ENCODE results near the gene TCF7L2.

Gene TCF7L2

DNA sequence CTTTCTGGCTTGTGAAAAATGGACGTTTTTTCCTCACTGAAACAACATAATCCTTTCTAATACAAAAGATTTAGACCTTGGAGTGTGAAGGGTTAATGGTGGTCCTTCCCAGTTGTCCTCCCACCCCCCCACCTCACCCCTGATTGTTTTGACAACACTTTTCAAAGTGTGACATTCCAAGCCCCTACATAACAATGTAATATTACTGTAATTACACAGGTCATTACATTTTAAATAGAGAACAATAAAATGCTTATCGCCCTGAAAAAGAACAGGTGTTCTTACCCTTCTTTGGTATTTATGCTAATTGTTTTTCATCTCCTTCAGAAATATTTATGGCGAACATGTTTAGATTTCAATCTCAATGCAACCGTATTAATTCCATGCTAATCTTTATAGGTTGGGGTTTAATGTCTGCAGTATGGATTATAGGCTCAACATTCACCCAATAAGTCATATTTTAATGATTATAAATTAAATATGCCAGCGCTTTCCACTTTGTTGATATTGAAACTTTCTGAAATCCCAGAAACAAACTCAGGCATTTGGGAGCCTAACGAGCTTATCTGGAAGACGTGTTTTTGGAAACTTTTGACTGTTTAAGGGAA lies 5.0 kb downstream of the TCF7L2 start:
- H3K9me3 ChIP-seq (ENCODE audit: control insufficient read depth in 2 of 2, low read length in 2 of 2): no peaks in the 10 kb centered on the region
- peaks cover 26 to 45% of the 10 kb centered on the region in 2 donors for H3K4me1 ChIP-seq (ENCODE audit: control insufficient read depth in 2 of 2, insufficient read depth in 2 of 2, low read length in 2 of 2)
- no peaks in the 10 kb centered on the region for H3K36me3 ChIP-seq (ENCODE audit: control insufficient read depth in 2 of 2, insufficient read depth in 2 of 2, low read length in 2 of 2)
- H3K9ac ChIP-seq (ENCODE audit: low read depth in 1 of 2, low read length in 2 of 2): peak overlapping the region; percentile 52 to 97
- peak overlapping the region; percentile 66 to 73 for H3K27ac ChIP-seq (ENCODE audit: low read depth in 2 of 2, low read length in 2 of 2)
- H3K27me3 ChIP-seq (ENCODE audit: control insufficient read depth in 2 of 2, insufficient read depth in 2 of 2, low read length in 2 of 2): no peaks in the 10 kb centered on the region
- peak overlapping the region; percentile 57 to 90 for H3K4me3 ChIP-seq (ENCODE audit: low read length in 2 of 2)

DNA sequence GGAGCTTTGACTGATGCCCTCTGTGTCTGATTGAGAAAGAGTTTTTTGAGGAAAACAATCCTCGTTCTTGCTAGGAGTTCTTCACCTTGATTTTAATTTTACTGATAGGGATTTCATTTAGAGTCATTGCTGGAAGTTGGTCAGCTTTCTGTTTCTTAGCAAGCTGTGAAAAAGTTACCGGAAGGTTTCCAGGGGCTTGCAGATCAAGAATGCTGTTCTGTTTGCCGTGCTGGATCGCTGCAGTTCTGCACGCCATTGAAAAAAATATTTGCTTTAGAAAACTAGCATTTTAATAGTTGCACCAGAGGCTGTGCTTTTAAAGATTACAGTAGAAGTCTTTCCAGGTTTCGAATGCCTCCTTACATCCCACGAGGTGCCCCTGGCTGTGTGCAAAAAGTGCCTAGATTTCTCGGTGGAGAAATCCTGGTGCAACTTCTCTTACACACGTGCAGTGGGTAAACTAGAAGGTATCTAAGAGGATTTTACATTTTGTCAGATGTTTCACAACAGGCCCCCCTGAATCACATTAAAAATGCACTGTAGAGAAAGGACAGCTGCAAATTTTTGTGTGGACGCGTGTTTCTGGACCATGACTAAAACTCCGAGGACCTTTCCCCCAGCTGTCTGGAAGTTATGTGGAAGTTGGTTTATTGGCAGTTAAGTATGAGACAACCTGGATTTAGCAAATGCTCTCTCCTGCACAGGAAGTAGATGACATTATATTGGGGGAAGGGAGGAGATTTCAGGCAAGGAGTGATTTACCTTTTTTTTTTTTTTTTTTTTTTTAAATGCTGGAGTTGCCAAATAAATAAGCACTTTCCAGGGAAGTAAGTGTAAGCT lies 5.8 kb downstream of the TCF7L2 start:
- H3K9me3 ChIP-seq (ENCODE audit: control insufficient read depth in 2 of 2, low read length in 2 of 2): no peaks in the 10 kb centered on the region
- H3K27ac ChIP-seq (ENCODE audit: low read depth in 2 of 2, low read length in 2 of 2): peak overlapping the region; percentile 66 to 73
- peaks cover 26 to 45% of the 10 kb centered on the region in 2 donors for H3K4me1 ChIP-seq (ENCODE audit: control insufficient read depth in 2 of 2, insufficient read depth in 2 of 2, low read length in 2 of 2)

DNA sequence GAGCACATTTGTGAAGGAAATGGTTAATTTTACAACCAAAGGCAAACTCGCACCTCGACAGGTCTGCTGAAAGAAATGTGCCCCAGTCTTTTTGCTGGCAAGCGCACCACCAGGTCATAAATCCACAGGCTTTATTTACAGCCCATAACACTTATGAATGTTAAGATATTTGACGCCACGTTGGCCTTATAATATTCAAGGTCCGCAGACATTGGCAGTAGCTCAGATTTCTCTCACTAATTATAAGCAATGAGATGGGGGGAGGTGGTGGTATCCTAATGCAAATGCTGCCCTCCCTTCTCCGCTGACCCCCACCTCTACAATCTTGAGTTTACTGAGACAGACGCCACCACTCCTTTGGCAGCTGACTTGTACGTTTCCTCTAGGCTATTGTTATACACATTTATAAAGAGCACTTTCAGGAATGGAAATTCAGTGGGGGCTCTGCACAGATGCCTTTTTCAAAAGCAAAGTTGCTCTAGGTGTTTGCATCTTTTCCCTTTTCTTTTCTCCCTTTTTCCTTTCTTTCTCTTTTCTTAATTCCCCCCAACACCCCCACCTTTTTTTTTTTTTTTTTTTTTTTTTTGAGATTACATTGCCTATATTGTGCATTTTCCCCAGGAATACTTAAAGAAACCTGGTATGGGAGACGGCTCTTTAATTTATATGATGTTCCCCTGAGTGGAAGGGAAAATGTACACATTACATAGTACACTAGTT lies 6.7 kb downstream of the TCF7L2 start:
- Histone ChIP-seq H3K27ac (ENCODE audit: low read depth in 2 of 2, low read length in 2 of 2) (peak overlapping the region; percentile 66 to 73), H3K36me3 (ENCODE audit: control insufficient read depth in 2 of 2, insufficient read depth in 2 of 2, low read length in 2 of 2) (no peaks in the 10 kb centered on the region), H3K9me3 (ENCODE audit: control insufficient read depth in 2 of 2, low read length in 2 of 2) (no peaks in the 10 kb centered on the region), H3K4me3 (ENCODE audit: low read length in 2 of 2) (peak overlapping the region in 1 of 2 donors; percentile 90), H3K4me1 (ENCODE audit: control insufficient read depth in 2 of 2, insufficient read depth in 2 of 2, low read length in 2 of 2) (peaks cover 26 to 45% of the 10 kb centered on the region in 2 donors), H3K27me3 (ENCODE audit: control insufficient read depth in 2 of 2, insufficient read depth in 2 of 2, low read length in 2 of 2) (no peaks in the 10 kb centered on the region), H3K9ac (ENCODE audit: low read depth in 1 of 2, low read length in 2 of 2) (peak overlapping the region in 1 of 2 donors; percentile 50)

More for the DNA sequence above, 5.8 kb downstream of the TCF7L2 start:
- Histone ChIP-seq H3K4me3 (ENCODE audit: low read length in 2 of 2) (peak overlapping the region; percentile 57 to 90), H3K36me3 (ENCODE audit: control insufficient read depth in 2 of 2, insufficient read depth in 2 of 2, low read length in 2 of 2) (no peaks in the 10 kb centered on the region), H3K9ac (ENCODE audit: low read depth in 1 of 2, low read length in 2 of 2) (peak overlapping the region; percentile 9 to 97), H3K27me3 (ENCODE audit: control insufficient read depth in 2 of 2, insufficient read depth in 2 of 2, low read length in 2 of 2) (no peaks in the 10 kb centered on the region)

DNA sequence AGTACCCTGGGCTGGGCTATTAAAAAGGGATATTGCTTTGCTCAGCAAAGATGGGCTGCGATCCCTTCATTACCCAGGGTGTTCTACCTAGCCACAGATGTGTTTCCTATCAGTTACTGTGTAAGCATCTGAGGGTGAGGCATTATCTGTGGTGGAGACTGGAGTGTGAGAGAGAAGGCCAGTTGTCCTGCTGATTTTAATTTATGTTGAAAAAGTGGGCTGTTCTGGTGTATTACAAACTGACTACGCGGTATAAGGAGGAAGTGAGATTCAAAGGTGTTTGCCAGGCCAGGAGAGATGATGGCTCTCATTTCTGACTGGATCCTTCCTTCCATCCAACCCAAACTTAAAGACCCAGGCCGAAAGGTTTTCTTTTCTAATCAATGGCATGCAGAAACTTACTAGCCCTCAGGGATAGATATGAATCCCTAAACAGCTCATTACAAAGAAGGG lies 7.6 kb downstream of the TCF7L2 start:
- Histone ChIP-seq H3K4me1 (ENCODE audit: control insufficient read depth in 2 of 2, insufficient read depth in 2 of 2, low read length in 2 of 2) (peaks cover 26 to 49% of the 10 kb centered on the region in 2 donors), H3K27me3 (ENCODE audit: control insufficient read depth in 2 of 2, insufficient read depth in 2 of 2, low read length in 2 of 2) (no peaks in the 10 kb centered on the region), H3K27ac (ENCODE audit: low read depth in 2 of 2, low read length in 2 of 2) (peak overlapping the region; percentile 11 to 70), H3K36me3 (ENCODE audit: control insufficient read depth in 2 of 2, insufficient read depth in 2 of 2, low read length in 2 of 2) (peaks cover 0 to 2% of the 10 kb centered on the region in 2 donors), H3K9ac (ENCODE audit: low read depth in 1 of 2, low read length in 2 of 2) (peak overlapping the region in 1 of 2 donors; percentile 47), H3K9me3 (ENCODE audit: control insufficient read depth in 2 of 2, low read length in 2 of 2) (no peaks in the 10 kb centered on the region), H3K4me3 (ENCODE audit: low read length in 2 of 2) (no peak overlapping the region)

DNA sequence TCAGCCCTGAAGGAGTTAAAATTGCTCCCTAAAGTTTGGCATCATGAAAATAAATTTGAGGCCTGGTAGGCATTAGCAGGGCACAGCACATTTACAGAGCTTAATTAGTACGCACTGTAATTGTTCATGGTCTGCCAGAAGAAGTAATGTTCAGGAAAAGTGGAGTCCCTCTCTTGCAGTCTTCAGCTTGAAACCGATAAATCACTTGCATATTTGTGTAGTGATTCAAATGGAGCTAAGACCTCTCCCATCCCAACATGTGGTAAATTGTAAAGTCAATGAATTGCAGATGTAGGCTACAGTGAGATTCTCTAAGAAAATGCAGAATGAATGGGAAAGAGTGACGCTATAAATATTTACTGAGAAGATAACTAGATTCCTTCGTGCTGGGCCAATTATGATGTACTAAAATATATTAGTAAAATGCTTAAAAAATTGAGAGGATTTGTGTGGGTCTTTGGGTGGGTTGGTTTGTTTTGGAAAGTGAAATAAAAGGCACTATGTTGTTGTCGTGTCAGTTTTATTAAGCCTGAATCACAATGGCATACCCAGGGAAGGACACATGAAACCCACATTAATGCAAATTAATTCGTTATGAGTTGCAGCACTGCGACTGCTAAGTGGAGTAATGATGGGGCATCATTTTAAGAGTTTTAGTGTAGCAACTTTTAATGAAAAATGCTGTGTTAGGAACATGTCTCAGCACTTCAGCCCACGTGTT lies 8.4 kb downstream of the TCF7L2 start:
- H3K27me3 ChIP-seq (ENCODE audit: control insufficient read depth in 2 of 2, insufficient read depth in 2 of 2, low read length in 2 of 2): no peaks in the 10 kb centered on the region
- no peak overlapping the region for H3K27ac ChIP-seq (ENCODE audit: low read depth in 2 of 2, low read length in 2 of 2)
- no peaks in the 10 kb centered on the region for H3K9me3 ChIP-seq (ENCODE audit: control insufficient read depth in 2 of 2, low read length in 2 of 2)
- H3K36me3 ChIP-seq (ENCODE audit: control insufficient read depth in 2 of 2, insufficient read depth in 2 of 2, low read length in 2 of 2): peaks cover 0 to 2% of the 10 kb centered on the region in 2 donors
- H3K4me3 ChIP-seq (ENCODE audit: low read length in 2 of 2): no peak overlapping the region
- H3K4me1 ChIP-seq (ENCODE audit: control insufficient read depth in 2 of 2, insufficient read depth in 2 of 2, low read length in 2 of 2): peaks cover 21 to 49% of the 10 kb centered on the region in 2 donors
- no peak overlapping the region for H3K9ac ChIP-seq (ENCODE audit: low read depth in 1 of 2, low read length in 2 of 2)

DNA sequence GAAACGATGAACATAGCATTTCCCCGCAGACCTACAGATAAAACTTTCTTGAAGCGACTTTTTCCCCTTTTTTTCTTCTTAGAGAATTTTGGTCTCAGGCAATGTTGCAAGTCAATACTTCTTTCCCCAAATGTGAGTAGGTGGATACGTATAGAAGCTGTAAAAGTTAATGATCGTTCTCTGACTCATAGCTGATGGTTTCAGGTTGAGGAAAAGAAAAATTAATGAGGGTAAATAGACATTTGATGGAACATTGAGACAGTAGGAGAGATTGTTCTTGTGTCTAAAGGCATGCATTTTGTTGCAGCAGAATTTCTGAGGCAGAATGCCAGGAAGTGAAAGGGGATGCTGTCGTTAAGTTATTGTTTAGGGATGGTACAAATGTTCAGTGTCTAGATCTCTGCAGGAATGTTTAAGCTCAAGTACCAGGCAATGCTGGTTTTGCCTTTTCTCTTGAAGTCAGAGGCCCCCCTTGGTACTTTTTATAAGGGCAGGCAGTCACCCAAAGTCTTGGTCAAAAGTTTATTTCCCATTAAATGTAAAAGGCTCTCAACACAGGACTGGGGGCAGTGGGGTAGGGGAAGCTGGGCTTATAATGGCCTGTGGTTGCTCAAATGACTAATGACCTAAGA lies 9.3 kb downstream of the TCF7L2 start:
- Histone ChIP-seq H3K27ac (ENCODE audit: low read depth in 2 of 2, low read length in 2 of 2) (peak overlapping the region; percentile 3 to 24), H3K27me3 (ENCODE audit: control insufficient read depth in 2 of 2, insufficient read depth in 2 of 2, low read length in 2 of 2) (no peaks in the 10 kb centered on the region), H3K4me1 (ENCODE audit: control insufficient read depth in 2 of 2, insufficient read depth in 2 of 2, low read length in 2 of 2) (peaks cover 21 to 44% of the 10 kb centered on the region in 2 donors), H3K36me3 (ENCODE audit: control insufficient read depth in 2 of 2, insufficient read depth in 2 of 2, low read length in 2 of 2) (peaks cover 0 to 9% of the 10 kb centered on the region in 2 donors), H3K9me3 (ENCODE audit: control insufficient read depth in 2 of 2, low read length in 2 of 2) (no peaks in the 10 kb centered on the region), H3K4me3 (ENCODE audit: low read length in 2 of 2) (no peak overlapping the region), H3K9ac (ENCODE audit: low read depth in 1 of 2, low read length in 2 of 2) (no peak overlapping the region)

DNA sequence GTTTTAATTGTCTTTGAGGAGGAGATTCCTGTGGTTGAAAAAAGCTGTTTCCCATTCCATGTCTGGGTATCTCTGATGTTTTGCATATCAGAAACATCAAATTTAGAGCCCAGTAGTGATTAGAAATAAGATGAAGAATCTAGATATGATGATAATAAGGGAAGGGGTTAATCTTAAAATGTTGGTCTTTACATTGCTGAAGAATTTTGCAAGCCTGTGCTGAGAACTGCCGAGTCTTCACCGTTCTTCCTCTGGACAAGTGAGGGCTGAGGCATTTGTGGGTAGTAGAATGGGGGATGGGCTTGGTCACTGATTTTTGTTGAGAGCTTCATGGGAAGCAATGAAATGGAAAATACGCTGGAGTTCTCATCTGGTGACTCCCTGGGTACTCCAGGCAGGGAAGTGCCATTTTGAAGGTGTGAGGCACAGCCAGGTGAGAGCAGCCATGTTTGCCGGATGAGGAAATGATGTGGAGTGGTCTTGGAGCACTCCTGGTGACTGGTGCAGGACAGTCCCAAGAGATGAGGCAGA lies 10.2 kb downstream of the TCF7L2 start:
- peaks cover 15 to 43% of the 10 kb centered on the region in 2 donors for H3K4me1 ChIP-seq (ENCODE audit: control insufficient read depth in 2 of 2, insufficient read depth in 2 of 2, low read length in 2 of 2)
- no peak overlapping the region for H3K27ac ChIP-seq (ENCODE audit: low read depth in 2 of 2, low read length in 2 of 2)
- H3K27me3 ChIP-seq (ENCODE audit: control insufficient read depth in 2 of 2, insufficient read depth in 2 of 2, low read length in 2 of 2): no peaks in the 10 kb centered on the region
- H3K36me3 ChIP-seq (ENCODE audit: control insufficient read depth in 2 of 2, insufficient read depth in 2 of 2, low read length in 2 of 2): peaks cover 0 to 15% of the 10 kb centered on the region in 2 donors
- no peak overlapping the region for H3K9ac ChIP-seq (ENCODE audit: low read depth in 1 of 2, low read length in 2 of 2)
- no peaks in the 10 kb centered on the region for H3K9me3 ChIP-seq (ENCODE audit: control insufficient read depth in 2 of 2, low read length in 2 of 2)
- no peak overlapping the region for H3K4me3 ChIP-seq (ENCODE audit: low read length in 2 of 2)

DNA sequence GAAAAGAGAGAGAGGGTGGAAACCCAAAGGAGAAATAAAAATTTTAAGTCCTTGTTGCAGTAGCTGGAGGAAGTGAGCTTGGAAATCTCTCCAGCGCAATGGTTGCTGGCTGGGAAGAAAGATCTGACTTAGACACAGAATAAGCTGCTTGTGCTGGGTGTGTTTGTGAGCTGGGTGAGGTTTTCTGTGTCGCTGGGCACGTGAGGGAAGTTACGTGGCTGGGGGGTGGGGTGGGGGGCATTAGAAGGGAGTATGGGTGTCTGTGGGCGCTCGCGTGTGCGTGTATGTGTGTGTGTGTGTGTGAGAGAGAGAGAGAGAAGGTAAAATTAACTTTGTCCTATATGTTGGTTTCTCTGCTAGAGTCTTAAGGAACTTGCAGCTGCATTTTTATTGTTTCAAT lies 11.6 kb downstream of the TCF7L2 start:
- H3K4me1 ChIP-seq (ENCODE audit: control insufficient read depth in 2 of 2, insufficient read depth in 2 of 2, low read length in 2 of 2): peaks cover 15 to 32% of the 10 kb centered on the region in 2 donors
- H3K9me3 ChIP-seq (ENCODE audit: control insufficient read depth in 2 of 2, low read length in 2 of 2): no peaks in the 10 kb centered on the region
- H3K27me3 ChIP-seq (ENCODE audit: control insufficient read depth in 2 of 2, insufficient read depth in 2 of 2, low read length in 2 of 2): no peaks in the 10 kb centered on the region
- no peak overlapping the region for H3K4me3 ChIP-seq (ENCODE audit: low read length in 2 of 2)
- H3K27ac ChIP-seq (ENCODE audit: low read depth in 2 of 2, low read length in 2 of 2): peak overlapping the region; percentile 48 to 65
- H3K9ac ChIP-seq (ENCODE audit: low read depth in 1 of 2, low read length in 2 of 2): no peak overlapping the region
- peaks cover 3 to 25% of the 10 kb centered on the region in 2 donors for H3K36me3 ChIP-seq (ENCODE audit: control insufficient read depth in 2 of 2, insufficient read depth in 2 of 2, low read length in 2 of 2)

DNA sequence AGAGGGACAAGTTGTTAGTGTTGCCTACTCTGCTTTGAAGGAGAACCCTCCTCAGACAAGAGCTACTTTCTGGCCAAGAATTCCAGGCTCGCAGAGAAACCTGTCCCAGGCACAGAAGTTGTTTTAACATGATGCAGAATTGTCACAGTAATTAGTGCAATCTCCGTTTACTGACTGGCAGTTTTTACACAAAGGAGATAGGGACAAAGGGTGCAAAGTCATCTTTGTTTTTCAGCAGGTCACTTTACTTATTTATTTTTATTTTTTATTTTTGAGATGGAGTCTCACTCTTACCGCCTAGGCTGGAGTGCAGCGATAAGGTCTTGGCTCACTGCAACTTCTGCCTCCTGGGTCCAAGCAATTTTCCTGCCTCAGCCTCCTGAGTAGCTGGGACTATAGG lies 12.3 kb downstream of the TCF7L2 start:
- Histone ChIP-seq H3K27me3 (ENCODE audit: control insufficient read depth in 2 of 2, insufficient read depth in 2 of 2, low read length in 2 of 2) (no peaks in the 10 kb centered on the region), H3K4me3 (ENCODE audit: low read length in 2 of 2) (no peak overlapping the region), H3K27ac (ENCODE audit: low read depth in 2 of 2, low read length in 2 of 2) (peak overlapping the region; percentile 48 to 65), H3K9me3 (ENCODE audit: control insufficient read depth in 2 of 2, low read length in 2 of 2) (no peaks in the 10 kb centered on the region), H3K36me3 (ENCODE audit: control insufficient read depth in 2 of 2, insufficient read depth in 2 of 2, low read length in 2 of 2) (peaks cover 8 to 26% of the 10 kb centered on the region in 2 donors), H3K9ac (ENCODE audit: low read depth in 1 of 2, low read length in 2 of 2) (peak overlapping the region in 1 of 2 donors; percentile 15), H3K4me1 (ENCODE audit: control insufficient read depth in 2 of 2, insufficient read depth in 2 of 2, low read length in 2 of 2) (peaks cover 13 to 25% of the 10 kb centered on the region in 2 donors)
